Measurements from ENCODE around the gene OPA3.

The OPA3 gene

GRCh38 chr19:45598267-45599001 is 13.8 kb upstream of the OPA3 start:
- no peak for DNase-seq (ENCODE audit: low spot score)

- DNase-seq (ENCODE audit: low spot score) = no peak
Measured at GRCh38 chr19:45597425-45598111, 13.0 kb upstream of the OPA3 start.

DNA sequence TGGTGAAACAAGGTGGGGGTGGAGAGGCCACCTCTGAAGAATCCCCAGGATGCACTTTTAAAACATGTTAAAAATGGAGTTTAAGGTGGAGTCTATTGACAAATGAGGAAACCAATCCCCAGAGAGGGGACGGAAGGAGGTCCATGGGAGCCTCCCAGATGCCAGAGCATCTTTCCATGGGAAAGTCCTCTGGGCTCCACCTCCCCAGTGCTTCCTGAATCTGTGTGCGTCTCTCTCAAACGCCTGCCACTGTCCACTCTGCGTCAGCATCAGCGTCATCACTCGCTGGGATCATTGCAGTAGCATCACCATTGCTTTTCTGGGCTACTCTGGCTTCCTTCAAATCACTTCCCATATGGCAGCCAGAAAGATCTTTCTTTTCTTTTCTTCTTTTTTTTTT is 11.2 kb upstream of the OPA3 start:
- no peak for DNase-seq (ENCODE audit: low spot score)

DNA sequence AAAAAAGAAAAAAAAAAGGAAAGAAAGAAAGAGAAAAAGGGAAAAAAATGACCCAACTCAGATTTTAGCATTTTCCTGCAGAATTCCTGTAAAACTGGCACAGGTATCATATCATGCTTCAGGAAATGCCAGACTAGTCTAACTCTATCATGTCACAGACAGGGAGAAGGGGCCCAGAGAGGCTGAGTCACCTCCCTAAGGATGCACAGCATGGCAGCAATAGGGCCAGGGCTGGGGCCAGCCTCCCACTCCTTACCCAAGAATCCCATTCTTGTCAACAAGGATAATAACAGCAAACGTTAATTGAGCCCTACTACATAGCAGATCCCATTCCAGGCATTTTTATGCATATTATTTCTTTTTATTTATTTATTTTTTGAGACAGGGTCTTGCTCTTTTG is 8.9 kb upstream of the OPA3 start:
- no peak for DNase-seq (ENCODE audit: low spot score)

DNA sequence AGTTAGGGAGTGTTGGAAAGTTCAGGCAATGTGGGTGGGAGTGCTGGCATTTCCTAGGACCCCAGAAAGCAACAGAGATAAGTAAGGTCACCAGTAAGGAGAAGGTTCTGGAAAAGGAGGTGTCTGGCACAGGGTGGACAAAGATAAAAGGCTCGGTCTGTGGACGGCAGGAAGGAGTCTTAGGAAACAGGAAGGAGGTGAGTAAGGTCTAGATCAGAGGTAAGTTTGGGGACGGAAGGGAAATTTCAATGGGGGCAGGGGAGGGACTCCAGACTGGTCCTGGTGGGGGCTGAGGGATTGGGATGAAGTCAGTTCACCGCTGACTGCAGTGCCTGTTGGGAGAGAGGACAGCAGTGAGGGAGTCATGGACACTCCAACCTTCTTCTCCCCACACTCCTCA is 7.8 kb upstream of the OPA3 start:
- DNase-seq (ENCODE audit: low spot score) = no peak

DNA sequence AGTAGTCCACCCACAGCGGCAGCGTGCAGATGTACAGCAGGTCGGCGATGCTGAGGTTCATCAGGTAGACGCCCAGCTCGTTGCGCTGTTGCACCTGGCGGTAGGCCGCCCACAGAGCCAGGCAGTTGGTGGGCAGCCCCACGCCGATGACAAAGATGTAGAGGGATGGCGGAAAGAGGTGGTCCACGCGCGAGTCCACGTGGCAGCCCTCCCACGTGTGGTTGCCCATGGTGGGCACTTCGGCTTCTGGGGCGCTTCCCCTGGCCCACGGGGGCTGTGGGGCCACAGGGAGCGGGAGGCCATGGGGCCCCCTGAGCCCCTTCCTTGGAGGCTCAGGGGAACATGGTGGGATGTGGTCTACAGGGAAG is 7.0 kb upstream of the OPA3 start:
- DNase-seq (ENCODE audit: low spot score) = no peak

GRCh38 chr19:45591004-45591637 is 6.5 kb upstream of the OPA3 start:
- no peak for DNase-seq (ENCODE audit: low spot score)

- no peak for DNase-seq (ENCODE audit: low spot score)
Measured at GRCh38 chr19:45590300-45591003, 5.8 kb upstream of the OPA3 start.

DNA sequence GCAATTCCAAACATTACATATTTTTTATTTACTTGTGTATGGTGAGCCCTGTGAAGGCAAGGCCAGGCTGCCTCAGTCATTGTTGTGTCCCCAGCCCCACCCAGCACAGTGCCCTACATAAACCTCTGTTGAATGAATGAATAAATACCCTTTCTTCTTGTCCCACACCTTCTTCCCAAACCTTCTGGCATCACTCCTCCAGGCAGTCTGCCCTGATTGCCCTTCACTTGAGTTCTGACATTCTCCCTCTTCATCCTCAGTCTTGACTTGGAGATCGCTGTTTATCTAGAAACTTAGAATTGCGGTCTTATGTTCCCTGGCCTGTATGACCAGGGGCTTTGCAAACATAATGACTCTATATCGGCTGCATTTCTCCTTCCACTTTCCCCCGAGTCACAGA is 5.2 kb upstream of the OPA3 start:
- no peak for DNase-seq (ENCODE audit: low spot score)

DNA sequence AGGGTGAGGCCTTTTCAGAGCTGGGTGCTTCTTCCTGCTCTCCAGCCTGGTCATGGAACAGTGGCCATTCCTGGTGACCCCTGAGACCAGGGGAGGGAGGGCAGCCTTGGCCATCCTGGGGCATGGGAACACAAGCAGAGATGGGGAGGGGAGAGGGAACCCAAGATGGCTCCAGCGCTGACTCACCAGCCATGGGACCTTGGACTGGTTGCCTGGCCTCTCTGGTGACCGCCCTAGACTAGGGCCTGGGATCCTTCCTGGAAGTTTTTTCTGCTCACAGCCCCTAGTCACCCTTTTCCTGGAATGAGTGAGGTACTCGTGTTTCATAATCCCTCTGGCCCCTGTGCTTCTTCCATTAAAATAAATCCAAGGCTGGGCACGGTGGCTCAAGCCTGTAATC is 3.3 kb upstream of the OPA3 start:
- DNase-seq (ENCODE audit: low spot score) = no peak

DNA sequence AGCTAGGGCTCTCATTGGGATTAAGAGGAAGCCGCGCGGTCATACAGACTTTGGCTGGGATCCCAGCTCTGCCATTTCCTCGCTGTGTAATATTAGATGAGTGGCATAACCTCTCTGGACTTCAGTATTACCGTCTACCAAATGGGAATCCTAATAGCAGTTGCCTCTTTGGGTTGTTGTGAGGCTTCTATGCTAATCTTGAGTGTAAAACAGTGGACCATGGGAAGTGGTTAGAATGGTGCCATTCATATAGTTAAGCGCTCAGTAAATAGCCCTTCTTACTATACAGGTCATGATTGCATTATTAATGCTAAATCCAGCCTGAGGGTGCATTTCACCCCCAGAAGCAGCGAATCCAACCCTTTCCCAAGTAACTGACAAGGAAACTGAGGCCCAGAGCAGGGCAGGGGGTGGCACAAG is 566 bp upstream of the OPA3 start:
- DNase-seq (ENCODE audit: low spot score) = no peak

- DNase-seq (ENCODE audit: low spot score) = no peak
Measured at GRCh38 chr19:45581576-45581975, 3.0 kb downstream of the OPA3 start.

DNA sequence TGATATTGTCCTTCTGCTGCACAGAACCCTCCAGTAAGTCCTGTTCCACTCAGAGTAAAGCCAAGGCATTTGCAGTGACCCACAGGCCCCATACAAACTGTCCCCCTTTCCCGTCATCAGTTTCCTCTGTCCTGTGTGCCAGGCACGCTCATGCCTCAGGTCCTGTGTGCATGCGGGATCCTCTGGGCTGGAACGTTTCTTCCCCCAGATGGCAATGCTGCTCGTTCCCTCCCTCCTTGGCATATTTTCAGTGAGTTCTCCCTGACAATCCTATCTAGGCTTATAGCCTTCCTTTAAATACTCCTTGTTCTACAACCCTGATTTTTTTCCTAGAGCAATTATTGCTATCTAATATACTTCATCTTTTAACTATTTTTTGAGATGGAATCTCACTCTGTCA is 5.7 kb downstream of the OPA3 start:
- DNase-seq (ENCODE audit: low spot score) = no peak

- DNase-seq (ENCODE audit: low spot score) = peak; percentile 45
Measured at GRCh38 chr19:45577111-45577905, 7.3 kb downstream of the OPA3 start.

GRCh38 chr19:45576682-45577081 is 7.9 kb downstream of the OPA3 start:
- no peak for DNase-seq (ENCODE audit: low spot score)

GRCh38 chr19:45575216-45575615 is 9.4 kb downstream of the OPA3 start:
- no peak for DNase-seq (ENCODE audit: low spot score)

- no peak for DNase-seq (ENCODE audit: low spot score)
Measured at GRCh38 chr19:45574526-45574925, 10.1 kb downstream of the OPA3 start.

DNA sequence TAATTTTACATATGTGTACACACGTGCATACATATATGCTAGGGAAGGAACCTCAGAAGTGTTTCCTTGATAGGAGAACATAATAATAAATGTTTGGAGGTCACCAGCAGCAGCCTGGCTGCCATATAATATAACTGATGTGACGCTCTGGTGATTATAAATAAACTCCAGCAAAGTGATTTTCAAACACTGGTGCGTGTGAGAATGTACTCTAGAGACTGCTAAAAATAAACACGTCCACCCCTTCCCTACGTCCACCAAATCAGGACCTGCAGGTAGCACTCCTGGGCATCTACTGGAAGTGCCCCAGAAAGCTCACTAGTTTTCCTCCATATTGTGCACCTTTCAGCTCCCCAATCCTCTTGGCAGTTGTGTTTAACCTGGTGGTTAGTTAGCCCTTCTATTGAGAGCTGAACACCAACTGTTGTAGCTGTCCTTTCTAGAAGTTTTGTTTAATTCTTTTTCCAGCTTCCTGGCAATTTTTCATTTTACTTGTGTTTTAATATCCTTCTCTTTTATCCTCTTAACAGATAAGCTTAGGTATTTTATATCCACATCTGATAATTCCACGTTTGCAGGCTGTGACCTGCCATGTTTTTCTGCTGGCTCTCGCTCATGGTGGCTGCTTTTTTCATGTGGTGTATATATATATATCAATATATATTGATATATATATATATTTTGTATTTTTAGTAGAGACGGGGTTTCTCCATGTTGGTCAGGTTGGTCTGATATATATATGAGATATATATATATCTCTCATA is 13.0 kb downstream of the OPA3 start:
- DNase-seq (ENCODE audit: low spot score) = no peak

- DNase-seq (ENCODE audit: low spot score) = peak; percentile 53
Measured at GRCh38 chr19:45569619-45570421, 14.8 kb downstream of the OPA3 start.

DNA sequence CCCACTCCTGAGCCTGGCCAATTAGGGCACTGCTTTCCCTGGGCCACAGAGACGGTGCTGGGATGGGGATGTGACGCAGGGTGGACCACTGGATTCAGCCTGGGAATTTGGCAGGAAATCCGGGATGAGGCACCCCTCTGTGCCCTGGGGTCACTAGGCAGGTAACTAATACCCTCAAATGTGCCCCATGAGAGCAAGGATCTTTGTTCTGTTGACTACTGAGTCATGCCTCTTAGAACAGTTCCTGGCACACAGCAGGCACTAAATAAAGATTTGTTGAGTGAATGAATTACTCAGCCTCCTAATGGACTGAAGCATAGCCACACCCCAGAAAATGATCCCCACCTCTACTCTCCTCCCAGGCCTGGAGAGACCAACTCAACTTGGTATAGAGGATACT is 15.9 kb downstream of the OPA3 start:
- no peak for DNase-seq (ENCODE audit: low spot score)
